WERI-Rb-1 (cell line): ENCODE measurements around the gene KRT81.
"Not testable (repeated sequence)": the region's sequence is repeated elsewhere in the genome, so short reads cannot be mapped to it uniquely, and the experiment has no call there.

Source experiments
- DNase-seq: peaks from one replicate; pipeline ENCODE4 v3.0.0-alpha.2; 2020
- H3K27ac ChIP-seq: fragments of 250-450 bp; sonication (Bioruptor Pico); 2 replicates; pipeline ENCODE4 v1.5.1; 2020; ENCODE audit warnings: mild to moderate bottlenecking, moderate library complexity
- H3K27me3 ChIP-seq: fragments of 250-450 bp; sonication (Bioruptor Pico); 2 replicates; pipeline ENCODE4 v1.5.1; 2021; ENCODE audit warnings: mild to moderate bottlenecking, low read depth, moderate library complexity; ENCODE audit not compliant: insufficient read depth, severe bottlenecking
- H3K36me3 ChIP-seq: fragments of 250-450 bp; sonication (Bioruptor Pico); 2 replicates; pipeline ENCODE4 v1.5.1; 2020; ENCODE audit warnings: mild to moderate bottlenecking, moderate library complexity
- H3K4me3 ChIP-seq: 2 replicates; pipeline ENCODE4 v1.5.1; 2011; ENCODE audit warnings: low read depth, mild to moderate bottlenecking, control low read depth, low read length
- H3K9me3 ChIP-seq: fragments of 250-450 bp; sonication (Bioruptor Pico); 2 replicates; pipeline ENCODE4 v1.5.1; 2021; ENCODE audit warnings: mild to moderate bottlenecking, moderate library complexity; ENCODE audit not compliant: severe bottlenecking
- CTCF ChIP-seq: IDR thresholded peaks from 2 replicates; pipeline ENCODE4 v1.5.1; 2011; ENCODE audit warnings: low read depth, mild to moderate bottlenecking, control low read depth, inconsistent platforms, low read length

The KRT81 gene

GRCh38 chr12:52260361-52261207 lies 30.8 kb downstream of the KRT81 start:
- no peak for DNase-seq
- Histone ChIP-seq H3K36me3 (no peaks in the 10 kb centered on the region), H3K27me3 (peaks cover 84% of the 10 kb centered on the region), H3K4me3 (no peak overlapping the region), H3K9me3 (peaks cover 11% of the 10 kb centered on the region), H3K27ac (no peak overlapping the region)
- no peak for TF ChIP-seq CTCF

GRCh38 chr12:52259657-52260243 lies 31.6 kb downstream of the KRT81 start:
- no peaks in the 10 kb centered on the region for H3K36me3 ChIP-seq
- peaks cover 92% of the 10 kb centered on the region for H3K27me3 ChIP-seq
- H3K9me3 ChIP-seq = peaks cover 11% of the 10 kb centered on the region
- DNase-seq = no peak
- no peak overlapping the region for H3K4me3 ChIP-seq
- no peak overlapping the region for H3K27ac ChIP-seq
- no peak for TF ChIP-seq CTCF

GRCh38 chr12:52258335-52258901 lies 32.9 kb downstream of the KRT81 start:
- no peaks in the 10 kb centered on the region for H3K36me3 ChIP-seq
- peaks cover 11% of the 10 kb centered on the region for H3K9me3 ChIP-seq
- no peak overlapping the region for H3K4me3 ChIP-seq
- TF ChIP-seq CTCF = peak; percentile 11; the same call in 1 of the 2 replicates
- DNase-seq = peak; percentile 21
- no peak overlapping the region for H3K27ac ChIP-seq
- peaks cover 85% of the 10 kb centered on the region for H3K27me3 ChIP-seq

- not testable (repeated sequence) for DNase-seq, H3K36me3 ChIP-seq, H3K4me3 ChIP-seq, H3K27ac ChIP-seq, H3K9me3 ChIP-seq
- H3K27me3 ChIP-seq = peaks cover 80% of the 10 kb centered on the region
These were observed 33.4 kb downstream of the KRT81 start for GRCh38 chr12:52257922-52258321.

- peaks cover 72% of the 10 kb centered on the region for H3K27me3 ChIP-seq
- peaks cover under 1% of the 10 kb centered on the region for H3K9me3 ChIP-seq
- H3K4me3 ChIP-seq = no peak overlapping the region
- TF ChIP-seq CTCF = no peak
- no peaks in the 10 kb centered on the region for H3K36me3 ChIP-seq
- H3K27ac ChIP-seq = no peak overlapping the region
- DNase-seq = no peak
These were observed 34.2 kb downstream of the KRT81 start for GRCh38 chr12:52257074-52257551.

- Histone ChIP-seq H3K27ac (no peak overlapping the region), H3K36me3 (no peaks in the 10 kb centered on the region), H3K27me3 (peaks cover 68% of the 10 kb centered on the region), H3K4me3 (no peak overlapping the region), H3K9me3 (no peaks in the 10 kb centered on the region)
- DNase-seq = no peak
- no peak for TF ChIP-seq CTCF
These were observed 34.8 kb downstream of the KRT81 start for GRCh38 chr12:52256584-52256935.
